Retinal pigment epithelial cell (primary cell): ENCODE measurements around the gene PITPNC1.

Experiments
- DNase-seq: peaks from one replicate; pipeline ENCODE4 v3.0.0-alpha.2; 2010; ENCODE audit warnings: low read depth
- H3K4me3 ChIP-seq: 2 replicates; pipeline ENCODE4 v1.5.1; 2011; ENCODE audit warnings: mild to moderate bottlenecking, low read length, control low read depth, moderate library complexity
- CTCF ChIP-seq: conservative IDR thresholded peaks from 2 replicates; pipeline ENCODE4 v1.5.1; 2011; ENCODE audit warnings: low read depth, low read length, control low read depth, inconsistent platforms

Gene PITPNC1

GRCh38 chr17:67374329-67375053, 2.6 kb upstream of the PITPNC1 start:
- no peak for DNase-seq

GRCh38 chr17:67375054-67375427, 2.0 kb upstream of the PITPNC1 start:
- no peak for TF ChIP-seq CTCF
- DNase-seq = no peak
- H3K4me3 ChIP-seq = no peak overlapping the region

More at GRCh38 chr17:67374329-67375053, 2.6 kb upstream of the PITPNC1 start:
- H3K4me3 ChIP-seq = no peak overlapping the region
- peak; percentile 91 for TF ChIP-seq CTCF

DNA sequence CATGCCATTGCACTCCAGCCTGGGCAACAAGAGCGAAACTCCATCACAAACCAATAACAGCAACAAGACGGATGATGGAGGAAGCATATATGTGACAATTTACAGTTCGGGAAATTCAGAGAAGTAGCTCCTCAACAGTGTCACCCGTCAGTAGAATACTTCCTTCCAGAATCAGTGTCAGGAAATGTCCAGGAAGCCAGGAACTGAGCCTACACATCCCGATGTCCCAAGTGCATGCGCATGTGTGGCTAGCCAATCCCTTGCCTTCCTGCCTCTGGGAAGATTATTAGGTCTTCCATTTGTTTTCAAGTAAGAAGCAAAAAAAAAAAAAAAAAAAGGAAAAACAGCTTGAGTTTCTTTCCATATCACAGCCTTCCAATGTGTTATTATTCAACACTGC, 1.4 kb upstream of the PITPNC1 start:
- TF ChIP-seq CTCF = no peak
- DNase-seq = no peak
- no peak overlapping the region for H3K4me3 ChIP-seq

DNA sequence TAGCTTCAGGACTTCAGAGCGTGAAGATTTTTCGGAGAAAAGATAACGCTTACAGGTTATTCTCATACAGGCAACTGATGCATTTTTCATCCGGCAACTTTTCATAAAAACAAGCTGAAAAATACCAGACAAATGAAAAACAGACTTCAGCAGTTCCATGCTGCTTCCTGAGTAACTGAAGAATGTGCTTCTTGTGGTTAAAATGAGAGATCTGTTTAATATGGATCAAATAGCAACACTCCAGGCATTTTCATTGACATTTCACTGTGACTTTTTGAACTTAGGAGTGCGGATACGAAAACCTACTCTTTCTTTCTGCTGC, 705 bp upstream of the PITPNC1 start:
- peak overlapping the region; percentile 84 for H3K4me3 ChIP-seq
- no peak for TF ChIP-seq CTCF
- DNase-seq = no peak

- peak; percentile 30 for TF ChIP-seq CTCF
- DNase-seq = no peak
These were observed 690 bp downstream of the PITPNC1 start for GRCh38 chr17:67377488-67378453.

GRCh38 chr17:67378454-67379250, 1.6 kb downstream of the PITPNC1 start:
- peak overlapping the region; percentile 84 for H3K4me3 ChIP-seq
- peak; percentile 48 for TF ChIP-seq CTCF
- DNase-seq = no peak

More at GRCh38 chr17:67377488-67378453, 690 bp downstream of the PITPNC1 start:
- peak overlapping the region; percentile 84 for H3K4me3 ChIP-seq
